ENCODE results near the gene AP3S1. TPM values are rescaled to one million over a fixed set of nuclear protein-coding genes. Genes with fewer than 3 reads are reported as not detected.

Gene AP3S1
- total and polyA plus RNA-seq, 2 of the 13 experiments (the other 11 are each of a cell fraction or from before 2014, with no cell fraction given) = 50.5 to 85.9 TPM

GRCh38 chr5:115816226-115817081, 25.3 kb upstream of the AP3S1 start, which contains the start of gene CDO1 (continued):
- TF ChIP-seq CENPT (CRISPR knock-in tag; IDR thresholded peaks at IDR 0.05; ENCODE audit: low read depth) (peak; percentile 31; the same call in 1 of the 2 replicates), PCBP2 (optimal IDR thresholded peaks at IDR 0.05; ENCODE audit: low read depth, low read length, poor library complexity, severe bottlenecking) (no peak), MYNN (CRISPR knock-in tag; IDR thresholded peaks at IDR 0.05; ENCODE audit: low read depth) (no peak), HIVEP1 (CRISPR knock-in tag; IDR thresholded peaks at IDR 0.05) (no peak), RFX5 (IDR thresholded peaks at IDR 0.05; ENCODE audit: low read depth, low read length) (no peak), ZNF562 (CRISPR knock-in tag; IDR thresholded peaks at IDR 0.05; ENCODE audit: borderline replicate concordance) (no peak), PHF20 (CRISPR knock-in tag; IDR thresholded peaks at IDR 0.05) (no peak), CREBL2 (CRISPR knock-in tag; IDR thresholded peaks at IDR 0.05; ENCODE audit: borderline replicate concordance) (no peak), ZFX (CRISPR knock-in tag; IDR thresholded peaks at IDR 0.05; ENCODE audit: low read depth) (peak; percentile 39), MTA1 (CRISPR knock-in tag; IDR thresholded peaks at IDR 0.05; ENCODE audit: borderline replicate concordance) (peak; percentile 59; the same call in 1 of the 2 replicates), PHF21A (CRISPR knock-in tag; IDR thresholded peaks at IDR 0.05) (0 out of 2 replicates have a peak, but pooled peaks have one; percentile 29), TBL1XR1 (IDR thresholded peaks at IDR 0.05; ENCODE audit: borderline replicate concordance, low read length, partially characterized antibody) (no peak), SNAPC4 (CRISPR knock-in tag; IDR thresholded peaks at IDR 0.05) (no peak), THAP9 (CRISPR knock-in tag; IDR thresholded peaks at IDR 0.05; ENCODE audit: borderline replicate concordance) (no peak; the same call in 1 of the 2 replicates), DZIP1 (CRISPR knock-in tag; IDR thresholded peaks at IDR 0.05) (peak; percentile 49; the same call in 1 of the 2 replicates)

All from HepG2 (cell line).